ENCODE measurements around the gene CAPN15.

Gene CAPN15

GRCh38 chr16:580141-580945 is 52.8 kb downstream of the CAPN15 start:
- DNase-seq: no peak

- no peak for DNase-seq
Observed at GRCh38 chr16:580946-581498, 53.5 kb downstream of the CAPN15 start.

GRCh38 chr16:582218-582613 is 54.7 kb downstream of the CAPN15 start:
- no peak for DNase-seq

DNA sequence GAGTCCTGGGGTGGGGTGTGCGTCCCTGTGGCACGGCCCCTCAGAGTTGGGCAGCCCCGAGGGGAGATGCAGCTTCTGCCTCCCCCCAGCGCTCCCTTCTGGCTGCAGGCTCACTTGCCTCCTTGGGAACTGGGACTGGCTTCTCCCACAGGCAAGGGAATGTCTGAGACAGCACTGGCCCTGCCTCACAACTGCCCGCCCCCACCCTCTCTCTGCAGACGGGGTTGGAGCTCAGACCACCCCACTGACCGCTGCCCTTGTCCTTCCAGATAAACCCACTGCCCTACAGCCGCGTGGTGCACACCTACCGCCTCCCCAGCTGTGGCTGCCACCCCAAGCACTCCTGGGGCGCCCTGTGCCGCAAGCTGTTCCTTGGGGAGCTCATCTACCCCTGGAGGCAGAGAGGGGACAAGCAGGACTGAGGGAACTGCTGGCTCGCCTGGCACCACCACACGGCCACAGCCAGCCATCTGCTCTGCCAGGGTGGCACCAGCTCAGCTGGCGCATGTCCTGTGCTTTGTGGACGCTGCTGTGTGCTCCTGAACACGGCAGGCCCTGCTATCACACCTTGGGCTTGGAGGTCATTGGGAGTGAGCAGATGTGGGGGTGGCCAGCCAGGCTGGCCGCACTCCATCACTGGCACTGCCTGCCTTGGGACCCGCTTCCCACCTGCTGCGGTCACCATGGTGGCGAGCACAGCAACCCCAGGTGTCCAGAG is 55.3 kb downstream of the CAPN15 start:
- no peak for DNase-seq

- no peak for DNase-seq
Observed at GRCh38 chr16:583470-583814, 55.9 kb downstream of the CAPN15 start.

DNA sequence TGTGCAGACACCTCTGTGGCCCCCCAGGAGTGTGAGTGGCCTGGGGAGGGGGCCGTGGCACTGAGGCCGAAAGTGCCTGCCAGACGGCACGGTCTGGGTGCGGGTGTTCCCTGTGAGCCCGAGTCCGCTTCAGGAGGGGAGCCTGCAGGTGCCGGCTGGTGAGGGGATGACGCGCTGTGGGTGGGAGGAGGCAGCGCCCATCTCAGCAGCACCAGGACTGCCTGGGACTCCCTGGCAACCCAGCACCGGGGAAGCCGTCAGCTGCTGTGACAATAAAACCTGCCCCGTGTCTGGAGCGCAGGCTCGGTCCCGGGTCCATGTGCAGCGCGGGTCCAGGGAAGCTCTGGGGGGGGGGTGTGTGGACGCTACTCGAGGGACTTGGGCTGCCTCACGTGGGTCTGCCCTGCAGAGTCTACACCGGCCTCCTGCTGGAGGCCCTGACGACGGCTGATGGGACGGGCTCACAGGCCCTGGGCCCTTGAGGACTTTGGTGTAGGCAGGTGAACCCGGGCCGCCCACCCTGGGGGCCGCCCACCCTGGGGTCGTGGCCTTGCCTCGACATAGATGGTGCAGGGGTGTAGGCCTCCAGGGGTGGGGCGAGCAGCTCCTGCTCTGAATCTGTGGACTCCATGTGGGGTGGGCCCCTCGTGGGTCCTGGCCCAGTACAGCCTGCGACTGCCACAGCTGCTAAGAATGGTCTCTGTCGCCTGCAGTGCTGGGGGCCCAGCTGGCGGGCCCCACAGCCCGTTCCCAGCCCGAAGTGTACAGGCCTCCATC is 56.5 kb downstream of the CAPN15 start:
- DNase-seq: no peak

GRCh38 chr16:585351-585750 is 57.8 kb downstream of the CAPN15 start:
- no peak for DNase-seq

DNA sequence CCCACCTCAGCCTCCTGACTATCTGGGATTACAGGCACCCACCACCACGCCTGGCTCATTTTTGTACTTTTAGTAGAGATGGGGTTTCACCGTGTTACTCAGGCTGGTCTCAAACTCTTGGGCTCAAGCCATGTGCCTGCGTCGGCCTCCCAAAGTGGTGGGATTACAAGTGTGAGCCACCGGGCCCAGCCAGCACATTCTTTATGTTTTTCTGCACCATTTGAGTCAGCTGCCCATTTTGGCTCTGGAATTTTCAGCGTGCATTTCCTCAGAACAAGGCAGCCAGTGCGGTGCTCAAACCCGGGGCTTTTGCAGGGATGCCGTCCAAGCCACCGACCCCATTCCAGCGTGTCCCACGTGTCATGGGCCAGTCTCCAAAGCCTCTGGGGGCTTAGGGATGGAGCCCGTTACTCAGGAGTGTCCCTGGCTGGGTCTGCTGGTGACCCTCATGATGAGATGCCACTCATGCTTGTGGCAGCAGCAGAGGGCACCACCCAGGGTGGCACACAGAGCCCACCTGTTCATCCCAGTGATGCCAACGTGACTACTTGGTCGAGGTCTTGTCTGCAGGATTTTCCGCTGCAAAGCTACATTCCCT is 58.6 kb downstream of the CAPN15 start:
- DNase-seq: no peak

DNA sequence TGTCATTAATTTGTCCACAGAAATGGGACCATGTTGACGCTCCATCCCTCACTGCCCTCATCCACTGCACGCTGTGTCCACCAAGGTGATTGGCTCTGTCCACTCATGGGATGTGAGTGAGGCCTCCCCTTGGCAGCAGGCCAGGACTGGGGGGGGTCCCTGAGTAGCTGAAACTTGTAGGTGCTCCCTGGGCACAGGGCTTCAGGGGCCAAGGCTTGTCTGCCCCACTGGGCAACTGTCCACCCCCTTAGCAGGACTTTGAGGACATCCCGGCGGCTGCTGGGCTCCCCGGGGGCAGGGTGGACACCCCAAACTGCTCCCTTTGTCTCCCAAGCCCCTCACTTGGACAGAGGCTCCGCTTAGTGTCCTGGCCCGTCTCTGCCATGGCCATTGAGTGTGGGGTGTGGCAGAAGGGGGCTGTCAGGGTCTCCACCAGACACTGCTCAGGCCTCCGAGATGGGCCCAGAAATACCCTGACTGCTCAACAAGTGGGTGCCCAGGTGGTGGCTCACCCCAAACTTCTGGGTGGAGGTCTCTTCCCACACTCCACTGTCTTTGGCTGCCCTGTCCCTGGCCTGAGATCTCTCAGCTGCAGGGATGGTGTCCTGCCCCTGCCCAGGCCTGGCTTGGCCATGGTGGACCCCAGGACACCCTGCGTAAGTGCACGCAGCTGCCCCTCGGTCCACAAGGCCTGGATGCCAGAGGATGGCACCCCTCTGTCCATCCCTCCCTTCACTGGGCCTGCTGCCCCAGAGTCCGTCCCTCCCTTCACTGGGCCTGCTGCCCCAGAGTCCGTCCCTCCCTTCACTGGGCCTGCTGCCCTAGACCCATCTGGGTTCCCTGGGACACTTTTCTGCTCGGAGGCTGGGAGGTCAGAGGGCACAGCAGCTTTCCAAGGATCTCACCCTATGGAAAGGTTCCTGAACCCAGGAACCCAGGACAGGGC is 59.4 kb downstream of the CAPN15 start:
- no peak for DNase-seq

GRCh38 chr16:588639-588888 is 61.1 kb downstream of the CAPN15 start:
- peak; percentile 52 for DNase-seq

DNA sequence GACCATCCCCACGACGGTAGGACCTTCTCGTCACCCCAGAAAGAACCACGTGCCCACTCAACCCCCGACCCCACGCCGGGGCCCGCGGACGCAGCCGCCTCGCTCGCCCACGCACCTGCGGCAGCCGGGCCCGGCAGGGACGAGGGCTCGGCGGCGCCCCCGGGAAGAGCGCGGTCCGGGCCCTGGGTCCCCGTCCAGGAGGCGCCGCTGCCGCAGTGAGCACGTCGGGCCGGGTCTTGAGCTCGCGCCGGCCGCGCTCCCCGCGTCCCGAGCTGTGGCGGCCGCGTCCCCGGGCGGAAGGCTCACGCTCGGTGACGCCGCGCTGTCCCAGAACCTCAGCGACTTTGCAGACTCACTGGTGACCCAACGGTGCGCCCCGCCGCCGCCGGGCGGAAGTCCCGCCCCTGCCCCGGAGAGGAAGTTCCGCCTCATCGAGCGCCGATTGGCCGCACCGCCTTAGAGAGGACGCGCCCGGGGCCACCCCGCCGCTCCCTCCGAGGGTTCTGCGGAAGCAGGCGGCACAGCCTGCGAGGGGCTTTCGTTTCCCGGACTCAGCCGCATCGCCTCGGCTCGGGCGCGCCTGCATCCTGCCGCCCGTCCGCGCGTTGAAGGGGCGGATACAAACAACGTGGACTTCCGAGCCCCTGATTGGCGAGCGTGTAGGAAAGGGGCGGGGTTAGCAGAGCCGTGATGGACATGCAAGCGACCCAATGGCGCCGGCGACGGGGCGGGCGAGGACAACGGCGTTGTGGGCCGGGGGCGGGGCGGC is 61.6 kb downstream of the CAPN15 start:
- DNase-seq: peak; percentile 99

- peak; percentile 99 for DNase-seq
Observed at GRCh38 chr16:589658-590187, 62.2 kb downstream of the CAPN15 start, which contains the start of gene RAB40C. RAB40C (plus strand) TSS chr16:590066; CDS start chr16:590292, 226 bp downstream.

DNA sequence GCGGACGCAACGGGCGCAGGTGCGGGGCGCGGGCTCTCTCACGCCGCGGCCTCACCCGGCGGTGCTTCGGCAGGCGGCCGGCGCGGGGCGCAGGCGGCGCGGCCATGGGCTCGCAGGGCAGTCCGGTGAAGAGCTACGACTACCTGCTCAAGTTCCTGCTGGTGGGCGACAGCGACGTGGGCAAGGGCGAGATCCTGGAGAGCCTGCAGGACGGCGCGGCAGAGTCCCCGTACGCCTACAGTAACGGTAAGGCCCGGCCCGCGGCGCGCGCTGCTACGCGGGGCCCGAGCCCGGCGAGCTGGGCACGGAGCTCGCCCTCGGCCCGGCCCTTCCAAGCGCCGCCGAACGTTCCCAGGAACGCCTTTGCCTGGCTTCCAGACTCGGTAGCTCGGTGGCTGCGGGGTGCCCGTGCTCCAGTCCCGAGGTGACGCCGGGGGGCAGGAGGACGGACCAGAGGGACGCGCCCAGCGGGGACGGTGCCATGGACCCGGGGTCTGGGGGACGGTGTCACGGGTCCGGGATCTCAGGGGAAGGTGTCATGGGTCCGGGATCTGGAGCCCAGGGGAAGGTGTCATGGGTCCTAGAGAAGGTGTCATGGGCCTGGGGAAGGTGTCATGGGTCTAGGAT is 62.8 kb downstream of the CAPN15 start:
- DNase-seq: no peak

- DNase-seq: no peak
Observed at GRCh38 chr16:590815-591200, 63.3 kb downstream of the CAPN15 start.

- DNase-seq: no peak
Observed at GRCh38 chr16:591231-591630, 63.7 kb downstream of the CAPN15 start.

GRCh38 chr16:591892-592517 is 64.5 kb downstream of the CAPN15 start:
- DNase-seq: no peak

DNA sequence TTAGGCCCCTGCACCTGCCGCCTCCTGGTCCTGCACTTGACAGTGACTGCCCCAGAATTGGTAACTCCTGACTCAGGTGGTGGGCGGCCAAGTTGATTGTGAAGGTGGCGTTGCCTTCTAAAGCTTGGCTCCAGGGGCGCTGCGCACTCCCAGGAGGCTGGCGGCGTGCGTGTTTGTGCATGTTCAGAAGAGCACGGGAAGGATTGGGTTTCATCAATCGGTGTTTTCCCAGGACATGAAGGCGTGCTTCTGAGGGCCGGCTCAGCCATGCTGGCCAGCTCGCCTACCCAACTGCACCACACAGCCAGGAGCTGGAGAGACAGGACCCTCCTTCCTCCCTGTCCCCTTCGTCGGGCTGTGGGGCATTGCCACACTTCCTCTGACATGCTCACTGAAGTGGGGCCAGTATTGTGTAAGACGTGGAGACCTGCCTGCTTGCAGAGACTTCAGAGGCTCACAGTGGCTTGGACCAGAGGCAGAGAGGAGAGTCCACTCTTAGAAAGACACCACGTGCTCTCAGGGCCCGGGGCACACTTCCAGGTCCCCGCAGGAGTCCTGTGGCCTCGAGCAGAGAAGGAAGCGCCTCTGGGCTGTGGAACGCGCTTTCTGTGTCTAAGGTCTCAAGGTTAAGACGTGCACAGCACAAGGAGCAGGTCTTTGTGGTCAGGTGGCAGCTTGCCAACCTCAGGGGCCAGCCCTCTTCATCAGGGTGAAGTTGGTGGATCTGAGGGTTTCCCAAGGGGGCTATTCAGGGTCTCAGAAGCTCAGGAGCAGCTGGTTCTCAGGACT is 65.2 kb downstream of the CAPN15 start:
- no peak for DNase-seq

GRCh38 chr16:593406-593805 is 65.9 kb downstream of the CAPN15 start:
- DNase-seq: no peak

DNA sequence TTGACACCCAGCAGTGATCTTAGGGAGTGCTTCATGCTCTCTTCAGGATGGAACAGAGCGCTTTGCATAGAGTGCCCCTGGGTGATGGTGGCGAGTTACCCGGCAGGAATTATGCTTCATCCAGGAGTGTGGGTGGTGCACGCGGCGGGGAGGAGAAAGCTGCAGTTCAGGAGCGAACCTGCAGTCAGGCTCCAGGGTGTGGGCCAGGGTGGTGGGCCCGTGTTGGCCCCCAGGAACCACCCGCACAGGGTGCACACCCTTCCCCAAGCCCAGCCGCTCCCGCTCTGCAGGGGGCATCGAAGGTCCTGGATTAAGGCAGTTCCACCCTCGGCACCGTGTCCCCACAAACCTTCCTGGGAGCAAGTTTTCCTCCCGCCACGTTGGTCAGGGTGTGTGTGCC is 66.3 kb downstream of the CAPN15 start:
- DNase-seq: no peak
